Measurements from ENCODE around the gene NSG1.

DNA sequence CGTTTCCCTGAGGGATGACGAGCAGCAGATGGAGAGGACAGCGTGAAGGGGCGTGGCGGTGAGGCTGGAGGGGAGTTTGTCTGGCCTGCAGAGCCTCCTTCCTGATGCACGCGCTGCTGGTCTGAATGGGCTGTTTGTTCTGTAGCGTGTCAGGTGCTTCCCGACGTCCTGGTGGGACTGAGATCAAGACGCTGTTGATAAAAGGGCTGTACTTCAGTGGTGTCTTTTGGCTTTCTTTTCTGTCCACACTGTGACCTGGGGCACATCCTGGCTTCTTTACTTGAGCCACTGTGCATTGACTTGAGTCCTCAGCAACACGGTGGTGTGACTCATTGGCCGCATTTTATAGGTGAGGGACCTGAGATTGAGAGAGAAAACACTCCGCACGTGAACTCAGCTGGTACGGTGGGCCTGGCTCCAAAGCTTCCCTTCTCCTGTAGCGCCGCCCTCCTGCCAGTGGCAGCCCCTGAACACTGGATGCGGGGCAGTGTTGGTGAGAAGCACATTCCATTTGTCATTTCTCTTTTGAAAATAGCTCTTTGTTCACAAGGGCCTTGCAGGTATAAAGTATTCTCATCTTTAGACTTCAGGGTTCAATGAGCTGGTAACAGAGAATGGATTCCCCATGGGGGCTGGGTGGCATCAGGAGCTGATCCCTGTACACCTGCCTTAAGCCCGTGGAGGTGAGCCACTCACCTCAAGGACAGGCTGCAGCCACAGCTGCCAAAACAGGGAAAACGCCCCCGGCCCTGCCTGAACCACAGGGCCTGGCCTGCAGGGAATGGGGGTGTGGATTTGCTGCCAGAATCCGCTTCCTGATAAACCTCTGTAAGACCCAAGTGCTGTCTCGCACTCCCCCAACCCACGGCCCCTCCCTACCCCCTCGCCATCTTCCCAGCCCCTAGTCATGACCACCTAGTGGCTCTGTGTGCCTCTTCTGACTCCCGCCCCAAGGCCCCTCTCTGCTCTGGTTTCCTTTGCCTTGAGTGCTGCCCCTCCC is 29.2 kb downstream of the NSG1 start:
- TF ChIP-seq GATA2 (IDR thresholded peaks at IDR 0.05; ENCODE audit: low read depth, low read length) (no peak), GATA3 (IDR thresholded peaks at IDR 0.05; ENCODE audit: low read depth, low read length) (no peak)

Measured in SH-SY5Y (cell line).